Heart right ventricle (tissue), 16 donors: ENCODE results near the gene PTK7. TPM values are rescaled to one million over a fixed set of nuclear protein-coding genes. Genes with fewer than 3 reads are reported as not detected.
A peak's percentile ranks its signal among the peaks of the same experiment; 100 is the strongest.

Source experiments
- ATAC-seq, 8 donors: fragments of 200-7000 bp; cut with Tn5 transposase; one replicate each; pipeline ENCODE4 v1.9.1; 2020; ENCODE audit warnings: mild to moderate bottlenecking in 8 of 8, moderate library complexity in 8 of 8, moderate number of reproducible peaks in 1 of 8
- DNase-seq, 2 donors: peaks; one replicate each; pipeline ENCODE4 v3.0.0-alpha.2; 2020
- H3K27ac ChIP-seq, 10 donors: fragments of 200-600 bp; sonication (generic) in 2 of 10; one replicate each; pipeline versions ENCODE4 v1.5.0 to v1.8.0; 2020 to 2022; ENCODE audit warnings: mild to moderate bottlenecking in 3 of 10
- H3K27me3 ChIP-seq, 7 donors: fragments of 200-600 bp; one replicate each; pipeline ENCODE4 v1.8.0; 2021 to 2022; ENCODE audit warnings: mild to moderate bottlenecking in 2 of 7
- H3K36me3 ChIP-seq, 9 donors: fragments of 200-600 bp; sonication (generic) in 1 of 9; one replicate each; pipeline versions ENCODE4 v1.5.0 to v1.8.0; 2020 to 2022; ENCODE audit warnings: mild to moderate bottlenecking in 2 of 9
- H3K4me1 ChIP-seq, 9 donors: fragments of 200-600 bp; sonication (generic) in 1 of 9; one replicate each; pipeline versions ENCODE4 v1.5.0 to v1.8.0; 2020 to 2022; ENCODE audit warnings: mild to moderate bottlenecking in 4 of 9
- H3K4me3 ChIP-seq, 10 donors: fragments of 200-600 bp; sonication (generic) in 2 of 10; one replicate each; pipeline versions ENCODE4 v1.5.0 to v1.8.0; 2020 to 2022; ENCODE audit warnings: mild to moderate bottlenecking in 7 of 10, moderate library complexity in 2 of 10
- H3K9me3 ChIP-seq, 11 donors: fragments of 200-600 bp in 10 of 11; sonication (generic) in 2 of 11; one replicate each; pipeline versions ENCODE4 v1.5.0 to v1.8.0; 2013 to 2022; ENCODE audit warnings: mild to moderate bottlenecking in 2 of 11, control low read depth in 1 of 11, moderate library complexity in 1 of 11
- WGBS, 2 donors: extraction: QIAGEN DNeasy Blood & Tissue Kit; methylation state at CpG; one replicate each; pipeline ENCODE4 v1.1.7; 2013; ENCODE audit warnings: inconsistent platforms in 1 of 2; 5-methylcytosine and 5-hydroxymethylcytosine counted together
- intact Hi-C, 10 donors: fragments of 100-400 bp; cut with DNase I; formaldehyde crosslinking; loops; one replicate each; pipeline versions ENCODE4 v1.11.1 to v1.14.2; 2022
- polyA plus RNA-seq, 2 donors: library from polyadenylated mRNA; stranded (reverse); fragments of 200-250 nt; gene quantifications; one replicate each; pipeline ENCODE4 v1.2.3, GENCODE V29; 2013
- total RNA-seq, 10 donors: library from RNA; stranded (reverse); fragmentation: NEBNext Ultra II Directional in 3 of 10; extraction: Animal tissue kit (Norgen Biotek cat#: 25700) in 3 of 10; gene quantifications; one replicate each; pipeline versions ENCODE4 v1.2.1 to v1.2.4, GENCODE V29; 2021 to 2023
- TF ChIP-seq, protein P1 (sequence below), 9 donors: fragments of 200-600 bp; sonication (generic) in 2 of 9; IDR thresholded peaks; one replicate each; pipeline versions ENCODE4 v1.5.0 to v1.8.0; 2021 to 2022; ENCODE audit warnings: antibody characterized with exemption in 9 of 9, mild to moderate bottlenecking in 5 of 9, moderate library complexity in 1 of 9
- donor health status: Arrhythmogenic right ventricular cardiomyopathy.
- donor health status: ischemic (EF 13 %, LVEDD 7.1; RV severe dilation, severe dysfunction).
- donor health status: healthy with polysubstance abuse.
- donor health status: DM: no; HTN: yes; CAD: no.
- donor health status: DM: no; HTN: no; CAD: no.
- donor health status: ischemic (EF 25% LVEDD 6.9; RV normal size, moderate dysfunction).
- donor health status: ischemic (EF 25% LVEDD 5.7; RV mildly dilated, moderate dysfunction).
- donor health status: healthy.
- donor health status: DM: yes; HTN: yes; CAD: no.
- donor health status: Ischemic cardiomyopathy.
- donor health status: ischemic (EF 35%, LVEDD 5.7; RV mildly dilated, moderate dysfunction).
- donor health status: nonischemic (EF 11% LVEDD 7.7; RV severe dilation, severe dysfunction).
- donor health status: DM: yes; HTN: yes; CAD: no.
- donor health status: PGD.
- donor health status: ischemic (EF 29% LVEDD 5.4; RV normal size, mild dysfunction).
- donor health status: nonischemic (EF 23%, LVEDD 6.1; RV moderate dilation, normal function).

The PTK7 gene
- total and polyA plus RNA-seq, 12 donors: 0.80 to 6.3 (median 2.2) TPM

- ATAC-seq (no peak), DNase-seq (no peak)
- H3K27ac ChIP-seq: no peak overlapping the region
These were observed 44.1 kb downstream of the PTK7 start for GRCh38 chr6:43120101-43120763.

DNA sequence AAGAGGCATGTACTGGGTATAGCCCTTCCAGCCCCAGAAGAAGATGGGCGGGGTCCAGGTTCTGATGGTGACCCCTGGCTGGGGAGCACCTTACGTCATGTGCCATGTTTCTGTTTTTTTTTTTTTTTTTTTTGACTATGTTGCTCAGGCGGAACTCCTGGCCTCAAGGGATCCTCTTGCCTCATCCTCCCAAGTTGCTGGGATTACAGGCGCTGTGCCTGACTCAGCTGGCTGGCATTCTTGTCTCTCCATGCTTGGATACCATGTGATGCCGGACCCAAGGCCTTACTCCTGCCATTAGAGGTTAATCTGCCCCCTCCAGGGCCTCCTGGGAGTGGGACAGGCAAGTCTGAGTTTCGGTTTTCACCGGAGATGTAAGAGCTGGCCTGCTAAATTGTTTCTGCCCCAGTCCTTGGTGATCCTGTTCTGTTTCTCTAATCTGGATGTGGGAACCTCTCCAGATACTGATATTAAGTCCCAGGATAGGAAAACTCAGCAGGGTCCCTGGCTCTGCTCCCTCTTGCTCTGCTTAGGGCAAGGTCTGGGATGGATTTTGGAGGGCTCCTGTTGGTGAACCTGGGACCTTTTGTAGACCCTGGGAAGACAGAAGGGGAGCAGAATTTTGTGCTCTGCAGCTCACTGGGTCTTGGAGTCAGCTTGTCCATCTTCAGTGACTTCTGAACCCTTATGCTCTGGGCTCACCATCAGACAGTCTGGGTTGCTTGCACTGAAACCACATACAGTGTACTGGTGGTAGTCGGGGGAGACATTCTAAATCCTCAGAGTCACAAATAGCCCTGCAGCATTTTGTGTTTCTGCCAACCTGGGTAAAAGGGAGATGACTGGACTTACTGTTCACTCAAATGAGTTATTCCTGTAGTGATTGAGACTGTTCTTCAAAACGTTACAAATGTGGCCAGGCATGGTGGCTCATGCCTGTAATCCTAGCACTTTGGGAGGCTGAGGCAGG is 45.1 kb downstream of the PTK7 start:
- Histone ChIP-seq H3K36me3 (no peaks in the 10 kb centered on the region), H3K27ac (peak overlapping the region in 6 of 10 donors; percentile 9 to 50 (median 41)), H3K27me3 (no peaks in the 10 kb centered on the region), H3K9me3 (no peaks in the 10 kb centered on the region), H3K4me1 (peaks cover 0 to 40% (median 17%) of the 10 kb centered on the region in 9 donors), H3K4me3 (no peak overlapping the region)
- WGBS, 2 donors: 55 to 62% methylated on average over 9 of the region's 9 CpGs
- intact Hi-C loops: no loop called here
- TF ChIP-seq, protein P1, sequence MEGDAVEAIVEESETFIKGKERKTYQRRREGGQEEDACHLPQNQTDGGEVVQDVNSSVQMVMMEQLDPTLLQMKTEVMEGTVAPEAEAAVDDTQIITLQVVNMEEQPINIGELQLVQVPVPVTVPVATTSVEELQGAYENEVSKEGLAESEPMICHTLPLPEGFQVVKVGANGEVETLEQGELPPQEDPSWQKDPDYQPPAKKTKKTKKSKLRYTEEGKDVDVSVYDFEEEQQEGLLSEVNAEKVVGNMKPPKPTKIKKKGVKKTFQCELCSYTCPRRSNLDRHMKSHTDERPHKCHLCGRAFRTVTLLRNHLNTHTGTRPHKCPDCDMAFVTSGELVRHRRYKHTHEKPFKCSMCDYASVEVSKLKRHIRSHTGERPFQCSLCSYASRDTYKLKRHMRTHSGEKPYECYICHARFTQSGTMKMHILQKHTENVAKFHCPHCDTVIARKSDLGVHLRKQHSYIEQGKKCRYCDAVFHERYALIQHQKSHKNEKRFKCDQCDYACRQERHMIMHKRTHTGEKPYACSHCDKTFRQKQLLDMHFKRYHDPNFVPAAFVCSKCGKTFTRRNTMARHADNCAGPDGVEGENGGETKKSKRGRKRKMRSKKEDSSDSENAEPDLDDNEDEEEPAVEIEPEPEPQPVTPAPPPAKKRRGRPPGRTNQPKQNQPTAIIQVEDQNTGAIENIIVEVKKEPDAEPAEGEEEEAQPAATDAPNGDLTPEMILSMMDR (IDR thresholded peaks at IDR 0.05): no peak
- ATAC-seq (peak in 7 of 8 donors; percentile 50 to 82 (median 61)), DNase-seq (peak; percentile 32 to 53)

More at GRCh38 chr6:43120101-43120763, 44.1 kb downstream of the PTK7 start:
- Histone ChIP-seq H3K4me3 (no peak overlapping the region), H3K9me3 (no peaks in the 10 kb centered on the region), H3K27me3 (no peaks in the 10 kb centered on the region), H3K4me1 (peaks cover 0 to 46% (median 20%) of the 10 kb centered on the region in 9 donors), H3K36me3 (no peaks in the 10 kb centered on the region)
- intact Hi-C loops: no loop called here
- TF ChIP-seq, protein P1 (IDR thresholded peaks at IDR 0.05): no peak
- 86 to 88% methylated on average over 9 of the region's 9 CpGs for WGBS, 2 donors

GRCh38 chr6:43122146-43122545 is 46.0 kb downstream of the PTK7 start:
- no peak for ATAC-seq

More at GRCh38 chr6:43122146-43122545, 46.0 kb downstream of the PTK7 start:
- no peak overlapping the region for H3K27ac ChIP-seq
- TF ChIP-seq, protein P1 (IDR thresholded peaks at IDR 0.05): no peak
- no peaks in the 10 kb centered on the region for H3K36me3 ChIP-seq
- peaks cover 0 to 31% (median 13%) of the 10 kb centered on the region in 9 donors for H3K4me1 ChIP-seq
- no peak for DNase-seq
- no peaks in the 10 kb centered on the region for H3K27me3 ChIP-seq
- intact Hi-C loops: no loop called here
- no peaks in the 10 kb centered on the region for H3K9me3 ChIP-seq
- WGBS, 2 donors: 74 to 77% methylated on average over 2 of the region's 2 CpGs
- H3K4me3 ChIP-seq: no peak overlapping the region
